ENCODE data around the gene ZNF329. TPM values are rescaled to one million over a fixed set of nuclear protein-coding genes. Genes with fewer than 3 reads are reported as not detected.

The ZNF329 gene
- total and polyA plus RNA-seq, 2 of the 13 experiments (the other 11 are each of a cell fraction or from before 2014, with no cell fraction given) = 3.8 to 9.6 TPM

DNA sequence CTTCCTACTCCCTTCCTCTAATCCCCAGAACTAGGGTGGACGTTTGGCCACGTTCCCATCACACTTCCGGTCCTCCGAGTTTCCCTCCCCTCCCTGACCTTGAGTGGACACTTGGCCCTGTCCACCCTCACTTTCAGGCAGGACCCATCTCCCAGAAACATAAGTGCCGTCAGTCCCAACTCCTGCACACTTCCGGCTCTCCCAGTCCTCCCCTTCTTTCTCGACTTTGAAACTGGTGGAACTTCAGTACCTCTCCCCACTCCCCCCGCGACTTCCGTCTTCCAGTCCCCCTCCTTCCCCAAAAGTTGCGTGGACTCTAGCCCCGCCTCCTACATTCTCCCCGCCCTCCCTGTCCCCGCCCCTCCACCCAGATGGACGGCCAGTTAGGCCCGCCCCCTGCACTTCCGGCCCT is 32.0 kb upstream of the ZNF329 start (continued):
- TF ChIP-seq RAD51 (IDR thresholded peaks at IDR 0.05; ENCODE audit: borderline replicate concordance) (no peak), SP5 (CRISPR knock-in tag; IDR thresholded peaks at IDR 0.05; ENCODE audit: borderline replicate concordance, low read depth) (peak; percentile 42; the same call in 1 of the 2 replicates), ZNF460 (CRISPR knock-in tag; IDR thresholded peaks at IDR 0.05; ENCODE audit: borderline replicate concordance) (no peak), ZNF83 (CRISPR knock-in tag; IDR thresholded peaks at IDR 0.05; ENCODE audit: borderline replicate concordance) (no peak), ZMAT3 (CRISPR knock-in tag; conservative IDR thresholded peaks at IDR 0.05) (no peak), SRF (IDR thresholded peaks at IDR 0.05; ENCODE audit: low read depth, low read length) (0 out of 2 replicates have a peak, but pooled peaks have one; percentile 14), HDAC2 (CRISPR knock-in tag; IDR thresholded peaks at IDR 0.05) (0 out of 2 replicates have a peak, but pooled peaks have one; percentile 4), ZBTB20 (CRISPR knock-in tag; IDR thresholded peaks at IDR 0.05; ENCODE audit: borderline replicate concordance, low read depth) (no peak), MAFG (CRISPR knock-in tag; IDR thresholded peaks at IDR 0.05) (no peak), YEATS4 (CRISPR knock-in tag; IDR thresholded peaks at IDR 0.05; ENCODE audit: borderline replicate concordance) (no peak), JUN (CRISPR knock-in tag; IDR thresholded peaks at IDR 0.05) (no peak), ZNF263 (CRISPR knock-in tag; IDR thresholded peaks at IDR 0.05) (0 out of 2 replicates have a peak, but pooled peaks have one; percentile 11), ISX (CRISPR knock-in tag; conservative IDR thresholded peaks at IDR 0.05) (0 out of 2 replicates have a peak, but pooled peaks have one; percentile 1), TOE1 (CRISPR knock-in tag; IDR thresholded peaks at IDR 0.05) (no peak), EED (CRISPR knock-in tag; IDR thresholded peaks at IDR 0.05) (no peak)
- TF ChIP-seq, protein P1, sequence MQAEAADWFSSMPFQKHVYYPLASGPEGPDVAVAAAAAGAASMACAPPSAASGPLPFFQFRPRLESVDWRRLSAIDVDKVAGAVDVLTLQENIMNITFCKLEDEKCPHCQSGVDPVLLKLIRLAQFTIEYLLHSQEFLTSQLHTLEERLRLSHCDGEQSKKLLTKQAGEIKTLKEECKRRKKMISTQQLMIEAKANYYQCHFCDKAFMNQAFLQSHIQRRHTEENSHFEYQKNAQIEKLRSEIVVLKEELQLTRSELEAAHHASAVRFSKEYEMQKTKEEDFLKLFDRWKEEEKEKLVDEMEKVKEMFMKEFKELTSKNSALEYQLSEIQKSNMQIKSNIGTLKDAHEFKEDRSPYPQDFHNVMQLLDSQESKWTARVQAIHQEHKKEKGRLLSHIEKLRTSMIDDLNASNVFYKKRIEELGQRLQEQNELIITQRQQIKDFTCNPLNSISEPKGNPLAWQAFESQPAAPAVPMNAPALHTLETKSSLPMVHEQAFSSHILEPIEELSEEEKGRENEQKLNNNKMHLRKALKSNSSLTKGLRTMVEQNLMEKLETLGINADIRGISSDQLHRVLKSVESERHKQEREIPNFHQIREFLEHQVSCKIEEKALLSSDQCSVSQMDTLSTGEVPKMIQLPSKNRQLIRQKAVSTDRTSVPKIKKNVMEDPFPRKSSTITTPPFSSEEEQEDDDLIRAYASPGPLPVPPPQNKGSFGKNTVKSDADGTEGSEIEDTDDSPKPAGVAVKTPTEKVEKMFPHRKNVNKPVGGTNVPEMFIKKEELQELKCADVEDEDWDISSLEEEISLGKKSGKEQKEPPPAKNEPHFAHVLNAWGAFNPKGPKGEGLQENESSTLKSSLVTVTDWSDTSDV (CRISPR knock-in tag; IDR thresholded peaks at IDR 0.05) = no peak
- TF ChIP-seq, protein P2, sequence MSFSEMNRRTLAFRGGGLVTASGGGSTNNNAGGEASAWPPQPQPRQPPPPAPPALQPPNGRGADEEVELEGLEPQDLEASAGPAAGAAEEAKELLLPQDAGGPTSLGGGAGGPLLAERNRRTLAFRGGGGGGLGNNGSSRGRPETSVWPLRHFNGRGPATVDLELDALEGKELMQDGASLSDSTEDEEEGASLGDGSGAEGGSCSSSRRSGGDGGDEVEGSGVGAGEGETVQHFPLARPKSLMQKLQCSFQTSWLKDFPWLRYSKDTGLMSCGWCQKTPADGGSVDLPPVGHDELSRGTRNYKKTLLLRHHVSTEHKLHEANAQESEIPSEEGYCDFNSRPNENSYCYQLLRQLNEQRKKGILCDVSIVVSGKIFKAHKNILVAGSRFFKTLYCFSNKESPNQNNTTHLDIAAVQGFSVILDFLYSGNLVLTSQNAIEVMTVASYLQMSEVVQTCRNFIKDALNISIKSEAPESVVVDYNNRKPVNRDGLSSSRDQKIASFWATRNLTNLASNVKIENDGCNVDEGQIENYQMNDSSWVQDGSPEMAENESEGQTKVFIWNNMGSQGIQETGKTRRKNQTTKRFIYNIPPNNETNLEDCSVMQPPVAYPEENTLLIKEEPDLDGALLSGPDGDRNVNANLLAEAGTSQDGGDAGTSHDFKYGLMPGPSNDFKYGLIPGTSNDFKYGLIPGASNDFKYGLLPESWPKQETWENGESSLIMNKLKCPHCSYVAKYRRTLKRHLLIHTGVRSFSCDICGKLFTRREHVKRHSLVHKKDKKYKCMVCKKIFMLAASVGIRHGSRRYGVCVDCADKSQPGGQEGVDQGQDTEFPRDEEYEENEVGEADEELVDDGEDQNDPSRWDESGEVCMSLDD (CRISPR knock-in tag; IDR thresholded peaks at IDR 0.05; ENCODE audit: borderline replicate concordance) = no peak
- TF ChIP-seq, protein P3, sequence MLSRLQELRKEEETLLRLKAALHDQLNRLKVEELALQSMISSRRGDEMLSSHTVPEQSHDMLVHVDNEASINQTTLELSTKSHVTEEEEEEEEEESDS (CRISPR knock-in tag; IDR thresholded peaks at IDR 0.05; ENCODE audit: borderline replicate concordance) = no peak
